ENCODE measurements around the gene PPIL6.

DNA sequence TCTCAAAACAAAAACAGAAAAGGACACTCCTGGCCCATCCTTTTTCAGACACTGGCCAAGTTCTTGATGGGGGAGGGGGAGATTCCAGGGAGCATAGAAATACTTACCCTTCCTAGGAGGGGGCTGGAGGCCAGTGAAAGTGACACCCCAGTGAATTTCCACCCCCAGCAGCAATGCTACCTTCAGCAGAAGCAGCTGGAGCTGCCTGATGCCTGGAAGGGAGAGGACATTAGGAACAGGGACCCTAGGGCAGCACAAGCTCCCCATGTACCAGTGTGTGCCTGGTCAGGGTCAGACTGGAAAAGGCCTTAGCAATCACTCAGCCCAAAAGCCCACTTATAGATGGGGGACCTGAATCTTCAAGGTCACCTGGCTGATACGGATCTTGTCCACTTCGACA lies 12.7 kb upstream of the PPIL6 start:
- TF ChIP-seq, protein P1, sequence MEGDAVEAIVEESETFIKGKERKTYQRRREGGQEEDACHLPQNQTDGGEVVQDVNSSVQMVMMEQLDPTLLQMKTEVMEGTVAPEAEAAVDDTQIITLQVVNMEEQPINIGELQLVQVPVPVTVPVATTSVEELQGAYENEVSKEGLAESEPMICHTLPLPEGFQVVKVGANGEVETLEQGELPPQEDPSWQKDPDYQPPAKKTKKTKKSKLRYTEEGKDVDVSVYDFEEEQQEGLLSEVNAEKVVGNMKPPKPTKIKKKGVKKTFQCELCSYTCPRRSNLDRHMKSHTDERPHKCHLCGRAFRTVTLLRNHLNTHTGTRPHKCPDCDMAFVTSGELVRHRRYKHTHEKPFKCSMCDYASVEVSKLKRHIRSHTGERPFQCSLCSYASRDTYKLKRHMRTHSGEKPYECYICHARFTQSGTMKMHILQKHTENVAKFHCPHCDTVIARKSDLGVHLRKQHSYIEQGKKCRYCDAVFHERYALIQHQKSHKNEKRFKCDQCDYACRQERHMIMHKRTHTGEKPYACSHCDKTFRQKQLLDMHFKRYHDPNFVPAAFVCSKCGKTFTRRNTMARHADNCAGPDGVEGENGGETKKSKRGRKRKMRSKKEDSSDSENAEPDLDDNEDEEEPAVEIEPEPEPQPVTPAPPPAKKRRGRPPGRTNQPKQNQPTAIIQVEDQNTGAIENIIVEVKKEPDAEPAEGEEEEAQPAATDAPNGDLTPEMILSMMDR (IDR thresholded peaks at IDR 0.05; ENCODE audit: poor library complexity): no peak
- TF ChIP-seq EZH2 (IDR thresholded peaks at IDR 0.05; ENCODE audit: borderline replicate concordance): no peak
- TF ChIP-seq EZH2phosphoT487 (IDR thresholded peaks at IDR 0.05; ENCODE audit: low read depth, severe bottlenecking, unreplicated experiment): no peak

All from hepatocyte (in vitro differentiated cells).